K562 (cell line): ENCODE data around the gene HOXB7. TPM values are rescaled to one million over a fixed set of nuclear protein-coding genes. Genes with fewer than 3 reads are reported as not detected.

Source experiments
- BCOR ChIP-seq: fragments of 450-650 bp; IDR thresholded peaks from 2 replicates; pipeline ENCODE4 v1.6.1; 2016
- CHD7 ChIP-seq: fragments of 200-600 bp; sonication (generic); IDR thresholded peaks from one replicate; pipeline ENCODE4 v1.6.1; 2012; ENCODE audit warnings: mild to moderate bottlenecking, low read depth, low read length, inconsistent platforms
- POLR2G ChIP-seq: fragments of 200-400 bp; formaldehyde crosslinking; IDR thresholded peaks from 2 replicates; pipeline ENCODE4 v1.6.1; 2017; ENCODE audit warnings: low read depth, mild to moderate bottlenecking, antibody characterized with exemption, low read length, moderate library complexity
- RBM39 ChIP-seq: fragments of 200-400 bp; formaldehyde crosslinking; optimal IDR thresholded peaks from 2 replicates; pipeline ENCODE3; 2018; ENCODE audit warnings: low read depth, low read length
- SMC3 ChIP-seq: conservative IDR thresholded peaks from 2 replicates; pipeline ENCODE4 v1.6.1; 2011; ENCODE audit warnings: low read depth, low read length, improper control_type of control experiment; ENCODE audit not compliant: insufficient read depth
- TOE1 ChIP-seq, 2 experiments: fragments of 450-650 bp in 1 of 2; sonication (generic) in 1 of 2; formaldehyde crosslinking in 1 of 2; IDR thresholded peaks; 2 replicates each; pipeline versions ENCODE4 v1.7.1 to v1.8.0; 2016 to 2022; ENCODE audit warnings: borderline replicate concordance in 2 of 2, mild to moderate bottlenecking in 2 of 2, antibody characterized with exemption in 1 of 2, inconsistent platforms in 1 of 2, low read depth in 1 of 2, missing genetic modification reagents in 1 of 2, moderate library complexity in 1 of 2
- polyA plus RNA-seq, 8 experiments: library from polyadenylated mRNA; depleted of rRNA in 4 of 8; stranded (reverse) in 5 of 8; unstranded in 3 of 8; fragments of >200 nt; fragmentation: Nextera tagmentation in 2 of 8; fragmentation: Illumina TruSeq in 1 of 8; extraction: Ambion mirVana in 2 of 8; extraction: Trizol in 1 of 8; gene quantifications; 2 replicates each; pipeline versions ENCODE4 v1.2.1 to v1.2.3, GENCODE V29; 2011 to 2014; ENCODE audit warnings: inconsistent platforms in 1 of 8, missing spikeins in 1 of 8
- total RNA-seq, 7 experiments: library from RNA; depleted of rRNA in 6 of 7; stranded (reverse); fragments of >200 nt in 6 of 7; fragmentation: Illumina TruSeq in 2 of 7; extraction: Trizol in 2 of 7; gene quantifications; 2 replicates each; pipeline versions ENCODE4 v1.2.1 to v1.2.3, GENCODE V29; 2011 to 2021; ENCODE audit warnings: low replicate concordance in 1 of 7
- TF ChIP-seq, protein P1 (sequence below): fragments of 450-650 bp; conservative IDR thresholded peaks from 2 replicates; pipeline ENCODE4 v1.6.1; 2016; ENCODE audit warnings: missing genetic modification characterization, low read depth, mild to moderate bottlenecking, control low read depth, missing compliant biosample characterization

HOXB7 gene
- total and polyA plus RNA-seq, 9 of the 15 experiments (the other 6 are each of a cell fraction or from before 2014, with no cell fraction given), result 5.5 to 16.7 (median 8.3) TPM

DNA sequence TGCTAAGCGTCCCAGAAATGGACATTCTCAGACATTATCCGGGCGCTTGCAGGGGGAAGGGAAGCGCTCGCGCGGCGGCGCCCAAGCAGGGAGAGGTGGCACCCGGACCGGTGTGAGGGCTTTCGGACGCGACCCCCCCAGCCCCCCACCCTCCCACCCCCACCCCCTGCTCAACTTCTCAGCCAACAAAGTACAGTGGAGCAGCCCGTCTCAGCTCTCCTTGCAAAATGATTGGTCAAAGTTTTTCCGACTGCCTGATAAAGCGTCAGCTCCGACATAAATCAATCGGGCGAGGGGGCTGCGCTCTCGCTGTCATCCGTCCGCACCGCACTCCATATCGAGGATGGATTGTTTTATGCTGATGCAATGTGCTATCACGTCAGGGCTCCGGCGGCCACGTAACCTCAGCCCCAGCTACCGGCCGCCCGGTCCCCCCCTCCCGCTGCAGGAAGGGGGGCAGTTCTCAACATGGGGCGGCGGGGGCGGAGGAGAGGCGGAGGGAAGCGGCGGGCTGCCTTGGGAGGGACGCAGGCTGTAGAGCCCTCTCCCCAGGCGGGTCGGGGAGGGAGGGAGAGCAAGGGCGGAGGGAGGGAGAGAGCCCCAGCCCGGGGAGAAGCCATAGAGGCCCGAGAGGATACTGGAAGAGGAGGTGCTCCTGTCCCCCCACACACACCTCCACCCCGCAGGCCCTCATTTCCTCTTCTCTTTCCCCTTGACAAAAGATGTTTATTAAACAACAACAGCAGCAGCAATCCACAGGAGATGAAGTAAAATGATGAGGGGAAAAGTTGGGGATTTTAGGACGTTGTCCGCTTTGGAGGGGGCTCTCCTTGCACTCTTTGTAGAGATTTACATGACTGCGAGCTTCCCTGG, 15.7 kb upstream of the HOXB7 start, which contains the start of gene HOXB9 (continued):
- TF ChIP-seq BCOR, result peak; percentile 39; the same call in 1 of the 2 replicates
- TF ChIP-seq RBM39, result no peak
- TF ChIP-seq TOE1 (IDR thresholded peaks at IDR 0.05; ENCODE audit: borderline replicate concordance), result peak; percentile 69
- TF ChIP-seq TOE1 (CRISPR knock-in tag; IDR thresholded peaks at IDR 0.05; ENCODE audit: borderline replicate concordance, low read depth), result no peak
- TF ChIP-seq SMC3, result no peak
- TF ChIP-seq, protein P1, sequence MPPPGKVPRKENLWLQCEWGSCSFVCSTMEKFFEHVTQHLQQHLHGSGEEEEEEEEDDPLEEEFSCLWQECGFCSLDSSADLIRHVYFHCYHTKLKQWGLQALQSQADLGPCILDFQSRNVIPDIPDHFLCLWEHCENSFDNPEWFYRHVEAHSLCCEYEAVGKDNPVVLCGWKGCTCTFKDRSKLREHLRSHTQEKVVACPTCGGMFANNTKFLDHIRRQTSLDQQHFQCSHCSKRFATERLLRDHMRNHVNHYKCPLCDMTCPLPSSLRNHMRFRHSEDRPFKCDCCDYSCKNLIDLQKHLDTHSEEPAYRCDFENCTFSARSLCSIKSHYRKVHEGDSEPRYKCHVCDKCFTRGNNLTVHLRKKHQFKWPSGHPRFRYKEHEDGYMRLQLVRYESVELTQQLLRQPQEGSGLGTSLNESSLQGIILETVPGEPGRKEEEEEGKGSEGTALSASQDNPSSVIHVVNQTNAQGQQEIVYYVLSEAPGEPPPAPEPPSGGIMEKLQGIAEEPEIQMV (tag), result peak; percentile 80
- no peak for TF ChIP-seq CHD7
- TF ChIP-seq POLR2G, result peak; percentile 79
